Measurements from ENCODE around the gene SUSD1. TPM values are rescaled to one million over a fixed set of nuclear protein-coding genes. Genes with fewer than 3 reads are reported as not detected.
"Not testable (repeated sequence)": the region's sequence is repeated elsewhere in the genome, so short reads cannot be mapped to it uniquely, and the experiment has no call there.

SUSD1 gene
- total RNA-seq, 1 experiment from 2014 or later, result 7.9 TPM

GRCh38 chr9:112128399-112128798 is 46.7 kb downstream of the SUSD1 start:
- CTCF ChIA-PET, ATAC-seq, POLR2A ChIA-PET: not testable (repeated sequence)

GRCh38 chr9:112127281-112127680 is 47.8 kb downstream of the SUSD1 start:
- RAD21 ChIA-PET (ENCODE audit: low non-redundant PET in 1 of 2, low total read pairs in 2 of 2, uncharacterized antibody in 2 of 2, unreplicated experiment in 2 of 2), result no interaction called here
- POLR2A ChIA-PET, result no interaction called here
- CTCF ChIA-PET, result no interaction called here

More at GRCh38 chr9:112128399-112128798, 46.7 kb downstream of the SUSD1 start:
- BruUV-seq (replicated peaks); H3K27me3 ChIP-seq (ENCODE audit: insufficient read depth, low read length); H3K9ac ChIP-seq (ENCODE audit: low read length); H3K36me3 ChIP-seq (ENCODE audit: control insufficient read depth in 1 of 2, insufficient read depth in 2 of 2, low read length in 2 of 2); RAD21 ChIA-PET (ENCODE audit: low non-redundant PET in 1 of 2, low total read pairs in 2 of 2, uncharacterized antibody in 2 of 2, unreplicated experiment in 2 of 2); H3K9me2 ChIP-seq (ENCODE audit: insufficient read depth); DNase-seq (ENCODE audit: low read depth, low spot score); intact Hi-C loops (cut with micrococcal nuclease); H3K4me3 ChIP-seq (replicated peaks in 1 of 2; ENCODE audit: low read depth in 1 of 2, low read length in 2 of 2); H4K20me1 ChIP-seq (ENCODE audit: insufficient read depth); H3K4me2 ChIP-seq (ENCODE audit: low read length); H2AFZ ChIP-seq (ENCODE audit: low read depth, low read length, poor library complexity, severe bottlenecking); H3K4me1 ChIP-seq (ENCODE audit: control insufficient read depth in 1 of 2, insufficient read depth in 2 of 2, low read length in 2 of 2); H3K9me3 ChIP-seq (ENCODE audit: control insufficient read depth in 1 of 2, insufficient read depth in 1 of 2, low read depth in 1 of 2, low read length in 2 of 2); H3K79me2 ChIP-seq (ENCODE audit: insufficient read depth, low read length); H3K27ac ChIP-seq (ENCODE audit: low read depth, low read length): not testable (repeated sequence)

DNA sequence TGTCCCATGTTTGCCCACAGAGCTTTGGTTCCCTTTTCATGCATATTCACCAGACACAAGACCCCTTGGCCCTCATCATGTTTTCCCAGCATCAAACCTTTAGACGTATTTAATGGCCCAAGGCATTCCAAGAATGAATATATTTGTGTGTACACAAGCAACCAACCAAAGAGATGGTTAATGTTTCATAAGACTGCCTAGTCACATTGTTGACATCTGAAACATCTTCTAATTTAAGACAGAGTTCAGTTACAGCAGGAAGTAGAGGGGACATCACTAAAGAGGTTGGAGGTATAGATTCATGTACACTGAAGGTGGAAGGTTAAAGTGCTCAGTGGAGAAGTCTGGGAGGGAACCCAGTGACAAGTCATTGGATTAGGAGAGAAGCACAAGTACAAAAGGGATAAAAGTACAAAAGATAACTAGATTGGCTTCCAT is 49.1 kb downstream of the SUSD1 start:
- CTCF ChIA-PET, result no interaction called here
- Histone ChIP-seq H3K4me2 (ENCODE audit: low read length) (no peak overlapping the region), H3K4me1 (ENCODE audit: control insufficient read depth in 1 of 2, insufficient read depth in 2 of 2, low read length in 2 of 2) (peaks cover 0 to under 1% of the 10 kb centered on the region in 2 experiments; a peak in 2 of 4 replicates), H4K20me1 (ENCODE audit: insufficient read depth) (no peaks in the 10 kb centered on the region), H3K27ac (ENCODE audit: low read depth, low read length) (no peak overlapping the region), H3K9me3 (ENCODE audit: control insufficient read depth in 1 of 2, insufficient read depth in 1 of 2, low read depth in 1 of 2, low read length in 2 of 2) (no peaks in the 10 kb centered on the region), H2AFZ (ENCODE audit: low read depth, low read length, poor library complexity, severe bottlenecking) (no peak overlapping the region), H3K79me2 (ENCODE audit: insufficient read depth, low read length) (no peaks in the 10 kb centered on the region), H3K4me3 (replicated peaks in 1 of 2; ENCODE audit: low read depth in 1 of 2, low read length in 2 of 2) (no peak overlapping the region), H3K9me2 (ENCODE audit: insufficient read depth) (no peaks in the 10 kb centered on the region; the same call in 1 of the 2 replicates), H3K9ac (ENCODE audit: low read length) (no peak overlapping the region), H3K27me3 (ENCODE audit: insufficient read depth, low read length) (no peaks in the 10 kb centered on the region), H3K36me3 (ENCODE audit: control insufficient read depth in 1 of 2, insufficient read depth in 2 of 2, low read length in 2 of 2) (no peaks in the 10 kb centered on the region)
- BruUV-seq (replicated peaks), result no TSS peak
- ATAC-seq (no peak), DNase-seq (ENCODE audit: low read depth, low spot score) (no peak)
- RAD21 ChIA-PET (ENCODE audit: low non-redundant PET in 1 of 2, low total read pairs in 2 of 2, uncharacterized antibody in 2 of 2, unreplicated experiment in 2 of 2), result no interaction called here
- intact Hi-C loops (cut with micrococcal nuclease), result no loop called here
- POLR2A ChIA-PET, result no interaction called here
- no peak for TF ChIP-seq JUND (IDR thresholded peaks at IDR 0.05)
- TF ChIP-seq ELF1 (IDR thresholded peaks at IDR 0.05; ENCODE audit: borderline replicate concordance, low read depth), result no peak
- TF ChIP-seq CEBPB (IDR thresholded peaks at IDR 0.05; ENCODE audit: low read depth), result no peak
- TF ChIP-seq EGR1 (IDR thresholded peaks at IDR 0.05; ENCODE audit: low read depth), result no peak
- no peak for TF ChIP-seq FOSL1 (IDR thresholded peaks at IDR 0.05; ENCODE audit: low read depth)
- TF ChIP-seq SRF (IDR thresholded peaks at IDR 0.05; ENCODE audit: low read depth), result no peak
- TF ChIP-seq EZH2 (IDR thresholded peaks at IDR 0.05), result no peak
- no peak for TF ChIP-seq SIN3A (IDR thresholded peaks at IDR 0.05; ENCODE audit: low read depth)
- TF ChIP-seq EZH2phosphoT487 (IDR thresholded peaks at IDR 0.05; ENCODE audit: borderline replicate concordance), result no peak
- TF ChIP-seq, protein P1, sequence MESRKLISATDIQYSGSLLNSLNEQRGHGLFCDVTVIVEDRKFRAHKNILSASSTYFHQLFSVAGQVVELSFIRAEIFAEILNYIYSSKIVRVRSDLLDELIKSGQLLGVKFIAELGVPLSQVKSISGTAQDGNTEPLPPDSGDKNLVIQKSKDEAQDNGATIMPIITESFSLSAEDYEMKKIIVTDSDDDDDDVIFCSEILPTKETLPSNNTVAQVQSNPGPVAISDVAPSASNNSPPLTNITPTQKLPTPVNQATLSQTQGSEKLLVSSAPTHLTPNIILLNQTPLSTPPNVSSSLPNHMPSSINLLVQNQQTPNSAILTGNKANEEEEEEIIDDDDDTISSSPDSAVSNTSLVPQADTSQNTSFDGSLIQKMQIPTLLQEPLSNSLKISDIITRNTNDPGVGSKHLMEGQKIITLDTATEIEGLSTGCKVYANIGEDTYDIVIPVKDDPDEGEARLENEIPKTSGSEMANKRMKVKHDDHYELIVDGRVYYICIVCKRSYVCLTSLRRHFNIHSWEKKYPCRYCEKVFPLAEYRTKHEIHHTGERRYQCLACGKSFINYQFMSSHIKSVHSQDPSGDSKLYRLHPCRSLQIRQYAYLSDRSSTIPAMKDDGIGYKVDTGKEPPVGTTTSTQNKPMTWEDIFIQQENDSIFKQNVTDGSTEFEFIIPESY (IDR thresholded peaks at IDR 0.05; ENCODE audit: extremely low read depth, insufficient replicate concordance, low read length), result no peak
- TF ChIP-seq YY1 (IDR thresholded peaks at IDR 0.05; ENCODE audit: extremely low read depth, insufficient replicate concordance, low read depth, low read length), result no peak
- TF ChIP-seq MAX (IDR thresholded peaks at IDR 0.05), result no peak

More at GRCh38 chr9:112127281-112127680, 47.8 kb downstream of the SUSD1 start:
- no peak overlapping the region for H3K4me3 ChIP-seq (replicated peaks in 1 of 2; ENCODE audit: low read depth in 1 of 2, low read length in 2 of 2)
- H3K79me2 ChIP-seq (ENCODE audit: insufficient read depth, low read length), result no peaks in the 10 kb centered on the region
- TF ChIP-seq SIN3A (IDR thresholded peaks at IDR 0.05; ENCODE audit: low read depth), result no peak
- TF ChIP-seq CBX3 (IDR thresholded peaks at IDR 0.05; ENCODE audit: low read depth), result no peak
- TF ChIP-seq CEBPB (IDR thresholded peaks at IDR 0.05; ENCODE audit: low read depth), result no peak
- no TSS peak for BruUV-seq (replicated peaks)
- no peaks in the 10 kb centered on the region for H3K36me3 ChIP-seq (ENCODE audit: control insufficient read depth in 1 of 2, insufficient read depth in 2 of 2, low read length in 2 of 2)
- ATAC-seq (no peak), DNase-seq (ENCODE audit: low read depth, low spot score) (no peak)
- no peaks in the 10 kb centered on the region for H3K4me1 ChIP-seq (ENCODE audit: control insufficient read depth in 1 of 2, insufficient read depth in 2 of 2, low read length in 2 of 2)
- H2AFZ ChIP-seq (ENCODE audit: low read depth, low read length, poor library complexity, severe bottlenecking), result no peak overlapping the region
- no peaks in the 10 kb centered on the region for H3K9me3 ChIP-seq (ENCODE audit: control insufficient read depth in 1 of 2, insufficient read depth in 1 of 2, low read depth in 1 of 2, low read length in 2 of 2)
- no peaks in the 10 kb centered on the region for H4K20me1 ChIP-seq (ENCODE audit: insufficient read depth)
- no peak overlapping the region for H3K9ac ChIP-seq (ENCODE audit: low read length)
- intact Hi-C loops (cut with micrococcal nuclease), result no loop called here
- no peak overlapping the region for H3K27ac ChIP-seq (ENCODE audit: low read depth, low read length)
- H3K27me3 ChIP-seq (ENCODE audit: insufficient read depth, low read length), result no peaks in the 10 kb centered on the region
- no peak overlapping the region for H3K4me2 ChIP-seq (ENCODE audit: low read length)
- H3K9me2 ChIP-seq (ENCODE audit: insufficient read depth), result no peaks in the 10 kb centered on the region; the same call in 1 of the 2 replicates

All from HCT116 (cell line).